Measurements from ENCODE around the gene ATP10D. TPM values are rescaled to one million over a fixed set of nuclear protein-coding genes. Genes with fewer than 3 reads are reported as not detected.

The ATP10D gene
- total RNA-seq, 1 donor from 2014 or later = 12.9 TPM

- Mint-ChIP-seq H3K36me3 (ENCODE audit: unreplicated experiment) (no peaks in the 10 kb centered on the region), H3K9me3 (ENCODE audit: unreplicated experiment) (no peaks in the 10 kb centered on the region), H3K4me1 (ENCODE audit: low read depth, unreplicated experiment) (no peaks in the 10 kb centered on the region), H3K27ac (ENCODE audit: unreplicated experiment) (no peak overlapping the region), H3K4me3 (ENCODE audit: unreplicated experiment) (no peak overlapping the region), H3K27me3 (ENCODE audit: unreplicated experiment) (no peaks in the 10 kb centered on the region)
- DNase-seq = no peak
- TF ChIP-seq CTCF (IDR thresholded peaks at IDR 0.05; ENCODE audit: partially characterized antibody, unreplicated experiment) = no peak
Observed at GRCh38 chr4:47469951-47470350, 15.1 kb upstream of the ATP10D start.

GRCh38 chr4:47471064-47471463, 14.0 kb upstream of the ATP10D start:
- no peak for TF ChIP-seq CTCF (IDR thresholded peaks at IDR 0.05; ENCODE audit: partially characterized antibody, unreplicated experiment)
- Mint-ChIP-seq H3K9me3 (ENCODE audit: unreplicated experiment) (no peaks in the 10 kb centered on the region), H3K4me3 (ENCODE audit: unreplicated experiment) (no peak overlapping the region), H3K36me3 (ENCODE audit: unreplicated experiment) (no peaks in the 10 kb centered on the region), H3K27ac (ENCODE audit: unreplicated experiment) (no peak overlapping the region), H3K27me3 (ENCODE audit: unreplicated experiment) (no peaks in the 10 kb centered on the region), H3K4me1 (ENCODE audit: low read depth, unreplicated experiment) (no peaks in the 10 kb centered on the region)
- DNase-seq = no peak

GRCh38 chr4:47471591-47471990, 13.5 kb upstream of the ATP10D start:
- no peaks in the 10 kb centered on the region for H3K9me3 Mint-ChIP-seq (ENCODE audit: unreplicated experiment)
- H3K4me3 Mint-ChIP-seq (ENCODE audit: unreplicated experiment) = no peak overlapping the region
- H3K27me3 Mint-ChIP-seq (ENCODE audit: unreplicated experiment) = no peaks in the 10 kb centered on the region
- TF ChIP-seq CTCF (IDR thresholded peaks at IDR 0.05; ENCODE audit: partially characterized antibody, unreplicated experiment) = no peak
- H3K27ac Mint-ChIP-seq (ENCODE audit: unreplicated experiment) = no peak overlapping the region
- DNase-seq = no peak
- no peaks in the 10 kb centered on the region for H3K36me3 Mint-ChIP-seq (ENCODE audit: unreplicated experiment)
- H3K4me1 Mint-ChIP-seq (ENCODE audit: low read depth, unreplicated experiment) = no peaks in the 10 kb centered on the region

- Mint-ChIP-seq H3K4me3 (ENCODE audit: unreplicated experiment) (no peak overlapping the region), H3K9me3 (ENCODE audit: unreplicated experiment) (peaks cover 1% of the 10 kb centered on the region), H3K36me3 (ENCODE audit: unreplicated experiment) (no peaks in the 10 kb centered on the region), H3K27ac (ENCODE audit: unreplicated experiment) (no peak overlapping the region), H3K4me1 (ENCODE audit: low read depth, unreplicated experiment) (no peaks in the 10 kb centered on the region), H3K27me3 (ENCODE audit: unreplicated experiment) (peaks cover 1% of the 10 kb centered on the region)
- no peak for DNase-seq
- no peak for TF ChIP-seq CTCF (IDR thresholded peaks at IDR 0.05; ENCODE audit: partially characterized antibody, unreplicated experiment)
Observed at GRCh38 chr4:47473141-47473750, 11.8 kb upstream of the ATP10D start.

GRCh38 chr4:47474799-47475198, 10.3 kb upstream of the ATP10D start:
- no peak for TF ChIP-seq CTCF (IDR thresholded peaks at IDR 0.05; ENCODE audit: partially characterized antibody, unreplicated experiment)
- no peaks in the 10 kb centered on the region for H3K36me3 Mint-ChIP-seq (ENCODE audit: unreplicated experiment)
- H3K27ac Mint-ChIP-seq (ENCODE audit: unreplicated experiment) = no peak overlapping the region
- DNase-seq = no peak
- H3K4me3 Mint-ChIP-seq (ENCODE audit: unreplicated experiment) = no peak overlapping the region
- H3K9me3 Mint-ChIP-seq (ENCODE audit: unreplicated experiment) = peaks cover 1% of the 10 kb centered on the region
- H3K4me1 Mint-ChIP-seq (ENCODE audit: low read depth, unreplicated experiment) = no peaks in the 10 kb centered on the region
- H3K27me3 Mint-ChIP-seq (ENCODE audit: unreplicated experiment) = peaks cover 1% of the 10 kb centered on the region
